ENCODE measurements around the gene APCDD1. TPM values are rescaled to one million over a fixed set of nuclear protein-coding genes. Genes with fewer than 3 reads are reported as not detected.

Gene APCDD1
- total RNA-seq, 2 donors from 2014 or later: 53.3 to 73.2 TPM

DNA sequence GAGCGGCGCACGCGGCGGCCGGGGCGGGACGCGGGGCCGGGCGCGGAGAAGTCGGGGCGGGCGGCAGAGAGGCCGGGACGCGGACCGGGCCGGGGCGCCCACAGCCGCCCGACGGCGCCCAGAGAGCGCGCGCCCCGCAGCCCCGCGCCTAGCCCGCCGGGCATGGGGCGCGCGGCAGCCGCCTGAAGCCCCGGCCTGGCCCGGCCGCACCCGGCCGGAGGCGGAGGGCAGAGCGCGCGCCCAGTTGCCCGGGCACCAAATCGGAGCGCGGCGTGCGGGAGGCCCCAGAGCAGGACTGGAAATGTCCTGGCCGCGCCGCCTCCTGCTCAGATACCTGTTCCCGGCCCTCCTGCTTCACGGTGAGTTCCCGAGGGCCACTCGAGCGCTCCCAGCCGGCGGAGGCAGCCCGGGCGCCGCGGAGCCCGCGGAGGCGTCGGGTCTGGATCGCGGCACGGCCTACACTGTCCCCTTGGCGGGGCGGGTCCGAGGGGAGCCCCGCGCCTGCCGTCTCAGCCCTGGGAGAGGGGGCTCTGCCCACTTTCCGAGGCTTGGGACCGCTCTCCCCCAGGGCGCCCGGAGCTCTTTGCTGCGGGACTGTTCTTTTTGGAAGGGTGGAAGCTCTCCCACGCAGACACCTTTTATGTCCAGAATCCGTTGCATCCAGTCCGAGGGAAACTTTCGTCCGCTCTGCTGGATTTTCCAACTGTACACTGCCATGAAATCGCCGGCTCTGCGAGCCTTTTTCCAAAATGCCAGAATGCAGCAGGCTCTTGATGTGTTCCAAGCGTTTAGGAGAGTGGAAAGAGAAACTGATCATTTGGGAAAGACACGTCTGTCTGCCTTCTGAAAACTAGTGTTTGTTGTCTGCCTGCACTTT is 484 bp downstream of the APCDD1 start:
- no peak for DNase-seq (ENCODE audit: low spot score)
- H3K36me3 ChIP-seq: no peaks in the 10 kb centered on the region
- H3K4me3 ChIP-seq: peak overlapping the region; percentile 66 to 75
- H3K9me3 ChIP-seq: no peaks in the 10 kb centered on the region
- peak overlapping the region; percentile 83 to 85 for H3K27ac ChIP-seq
- H3K4me1 ChIP-seq: peaks cover 0 to 15% of the 10 kb centered on the region in 2 donors
- no peak for TF ChIP-seq CTCF (IDR thresholded peaks at IDR 0.05)
- no peaks in the 10 kb centered on the region for H3K27me3 ChIP-seq

- no peak for DNase-seq (ENCODE audit: low spot score)
- H3K4me1 ChIP-seq: peaks cover 0 to 9% of the 10 kb centered on the region in 2 donors
- H3K4me3 ChIP-seq: peak overlapping the region; percentile 66 to 75
- H3K9me3 ChIP-seq: no peaks in the 10 kb centered on the region
- no peaks in the 10 kb centered on the region for H3K36me3 ChIP-seq
- peak overlapping the region; percentile 83 to 85 for H3K27ac ChIP-seq
- no peaks in the 10 kb centered on the region for H3K27me3 ChIP-seq
- no peak for TF ChIP-seq CTCF (IDR thresholded peaks at IDR 0.05)
Measured at GRCh38 chr18:10455726-10456453, 1.5 kb downstream of the APCDD1 start.

GRCh38 chr18:10456718-10457117 is 2.3 kb downstream of the APCDD1 start:
- H3K27ac ChIP-seq: peak overlapping the region in 1 of 2 donors; percentile 83
- H3K4me1 ChIP-seq: peaks cover 0 to 9% of the 10 kb centered on the region in 2 donors
- H3K36me3 ChIP-seq: no peaks in the 10 kb centered on the region
- TF ChIP-seq CTCF (IDR thresholded peaks at IDR 0.05): no peak
- no peaks in the 10 kb centered on the region for H3K27me3 ChIP-seq
- no peak for DNase-seq (ENCODE audit: low spot score)
- H3K4me3 ChIP-seq: peak overlapping the region; percentile 66 to 75
- H3K9me3 ChIP-seq: no peaks in the 10 kb centered on the region

DNA sequence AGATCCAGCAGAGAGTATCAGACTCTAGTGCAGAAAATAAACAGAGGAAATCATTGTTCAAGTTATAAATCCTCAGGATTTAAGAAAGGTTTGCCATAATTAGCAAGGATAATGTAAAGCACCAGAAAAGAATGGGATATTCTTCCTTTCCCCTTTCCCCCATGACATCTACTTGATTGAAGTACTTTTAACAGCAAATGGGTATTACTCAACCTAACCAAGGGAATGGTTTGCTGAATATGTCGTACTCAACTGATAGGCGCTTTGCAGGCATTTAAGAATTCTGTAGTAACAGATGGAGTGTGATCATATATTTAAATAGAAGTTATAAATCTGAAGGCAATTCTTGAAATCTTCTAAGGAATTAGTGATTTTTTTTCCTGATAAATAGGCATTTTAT is 2.7 kb downstream of the APCDD1 start:
- Histone ChIP-seq H3K27ac (no peak overlapping the region), H3K9me3 (no peaks in the 10 kb centered on the region), H3K4me1 (peaks cover 0 to 9% of the 10 kb centered on the region in 2 donors), H3K36me3 (no peaks in the 10 kb centered on the region), H3K27me3 (no peaks in the 10 kb centered on the region), H3K4me3 (peak overlapping the region; percentile 66 to 75)
- no peak for DNase-seq (ENCODE audit: low spot score)
- TF ChIP-seq CTCF (IDR thresholded peaks at IDR 0.05): no peak

- no peaks in the 10 kb centered on the region for H3K27me3 ChIP-seq
- DNase-seq (ENCODE audit: low spot score): no peak
- H3K27ac ChIP-seq: no peak overlapping the region
- H3K4me1 ChIP-seq: peaks cover 0 to 9% of the 10 kb centered on the region in 2 donors
- peak overlapping the region; percentile 6 to 75 for H3K4me3 ChIP-seq
- no peak for TF ChIP-seq CTCF (IDR thresholded peaks at IDR 0.05)
- no peaks in the 10 kb centered on the region for H3K36me3 ChIP-seq
- H3K9me3 ChIP-seq: no peaks in the 10 kb centered on the region
Measured at GRCh38 chr18:10457767-10458166, 3.3 kb downstream of the APCDD1 start.
